Measurements from ENCODE around the gene RTEL1.

Gene RTEL1

GRCh38 chr20:63672666-63673065 lies 14.6 kb downstream of the RTEL1 start:
- DNase-seq = no peak

- DNase-seq = no peak
Measured at GRCh38 chr20:63673951-63674350, 15.8 kb downstream of the RTEL1 start.

- DNase-seq = no peak
Measured at GRCh38 chr20:63675681-63676368, 17.7 kb downstream of the RTEL1 start.

- DNase-seq = no peak
Measured at GRCh38 chr20:63678071-63678470, 20.0 kb downstream of the RTEL1 start.

GRCh38 chr20:63678667-63679465 lies 20.8 kb downstream of the RTEL1 start:
- DNase-seq = no peak

GRCh38 chr20:63679799-63680305 lies 21.7 kb downstream of the RTEL1 start:
- no peak for DNase-seq

- DNase-seq = no peak
Measured at GRCh38 chr20:63680427-63680826, 22.3 kb downstream of the RTEL1 start.

- no peak for DNase-seq
Measured at GRCh38 chr20:63680857-63681608, 22.9 kb downstream of the RTEL1 start.

- DNase-seq = no peak
Measured at GRCh38 chr20:63681609-63682142, 23.6 kb downstream of the RTEL1 start.

GRCh38 chr20:63682384-63683139 lies 24.4 kb downstream of the RTEL1 start:
- no peak for DNase-seq

- DNase-seq = no peak
Measured at GRCh38 chr20:63685269-63686026, 27.3 kb downstream of the RTEL1 start.

GRCh38 chr20:63686094-63686491 lies 28.0 kb downstream of the RTEL1 start:
- no peak for DNase-seq

GRCh38 chr20:63686492-63687321 lies 28.6 kb downstream of the RTEL1 start:
- DNase-seq = peak; percentile 37

- DNase-seq = no peak
Measured at GRCh38 chr20:63687419-63688178, 29.5 kb downstream of the RTEL1 start.

- DNase-seq = no peak
Measured at GRCh38 chr20:63688228-63689045, 30.3 kb downstream of the RTEL1 start.

- no peak for DNase-seq
Measured at GRCh38 chr20:63689046-63690002, 31.2 kb downstream of the RTEL1 start.

- DNase-seq = no peak
Measured at GRCh38 chr20:63690003-63690897, 32.1 kb downstream of the RTEL1 start.
